Myocyte (in vitro differentiated cells): ENCODE measurements around the gene IGDCC3. TPM values are rescaled to one million over a fixed set of nuclear protein-coding genes. Genes with fewer than 3 reads are reported as not detected.
"Not testable (repeated sequence)": the region's sequence is repeated elsewhere in the genome, so short reads cannot be mapped to it uniquely, and the experiment has no call there.

Experiments
- DNase-seq: peaks from one replicate; pipeline ENCODE4 v3.0.0-alpha.2; 2012; ENCODE audit warnings: low read depth
- total RNA-seq: library from RNA; depleted of rRNA; stranded (reverse); fragments of >200 nt; gene quantifications from 2 replicates; pipeline ENCODE4 v1.2.3, GENCODE V29; 2014

IGDCC3 gene
- total RNA-seq, 1 donor from 2014 or later = 0.08 TPM

DNA sequence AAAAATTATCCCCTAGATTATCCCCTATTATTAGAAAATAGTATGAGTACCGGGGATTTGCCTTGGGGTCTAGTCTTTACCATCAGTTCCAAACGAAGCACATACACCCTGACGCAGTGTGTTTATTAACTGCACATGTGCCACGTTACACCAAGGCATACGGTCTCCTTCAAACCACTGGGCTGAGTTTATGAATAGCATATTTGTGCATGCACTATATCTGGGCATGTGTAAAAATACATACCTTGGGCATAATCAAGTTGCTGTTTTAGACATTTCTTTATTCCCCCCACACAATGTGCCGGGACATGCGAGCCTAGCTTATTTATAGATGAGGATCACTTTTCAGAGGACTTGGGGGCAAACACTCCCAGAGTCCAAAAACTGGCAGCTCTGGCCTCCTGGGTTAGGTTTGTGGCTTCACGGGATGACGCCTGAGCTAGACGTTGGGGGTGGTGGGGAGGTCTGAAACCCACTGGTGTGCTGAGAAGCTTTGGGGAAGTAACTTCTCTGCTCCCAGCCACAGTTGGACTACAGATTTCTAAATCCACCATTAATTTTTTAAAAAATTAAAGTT, 28.7 kb upstream of the IGDCC3 start:
- peak; percentile 77 for DNase-seq

- DNase-seq = peak; percentile 73
These were observed 28.1 kb upstream of the IGDCC3 start for GRCh38 chr15:65405791-65406423.

GRCh38 chr15:65404186-65404872, 26.5 kb upstream of the IGDCC3 start:
- peak; percentile 48 for DNase-seq

DNA sequence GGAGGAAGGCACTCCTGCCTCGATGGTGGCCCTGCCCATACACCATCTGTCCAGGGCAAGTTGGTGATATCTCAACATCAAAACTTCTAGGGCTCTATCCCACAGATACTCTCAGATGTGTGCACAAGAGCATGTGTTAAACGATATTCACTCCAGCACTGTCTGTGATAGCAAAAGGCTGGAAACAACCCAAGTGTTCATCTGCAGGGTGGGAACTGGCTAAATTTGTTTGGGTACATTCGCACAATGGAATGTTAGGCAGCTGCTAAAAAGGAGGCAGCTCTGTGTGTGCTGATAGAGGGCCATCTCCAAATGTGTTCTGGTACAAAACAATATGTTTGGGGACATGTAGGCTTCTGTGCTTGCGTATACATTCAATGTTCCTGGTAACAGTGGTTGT, 25.2 kb upstream of the IGDCC3 start:
- peak; percentile 85 for DNase-seq

DNA sequence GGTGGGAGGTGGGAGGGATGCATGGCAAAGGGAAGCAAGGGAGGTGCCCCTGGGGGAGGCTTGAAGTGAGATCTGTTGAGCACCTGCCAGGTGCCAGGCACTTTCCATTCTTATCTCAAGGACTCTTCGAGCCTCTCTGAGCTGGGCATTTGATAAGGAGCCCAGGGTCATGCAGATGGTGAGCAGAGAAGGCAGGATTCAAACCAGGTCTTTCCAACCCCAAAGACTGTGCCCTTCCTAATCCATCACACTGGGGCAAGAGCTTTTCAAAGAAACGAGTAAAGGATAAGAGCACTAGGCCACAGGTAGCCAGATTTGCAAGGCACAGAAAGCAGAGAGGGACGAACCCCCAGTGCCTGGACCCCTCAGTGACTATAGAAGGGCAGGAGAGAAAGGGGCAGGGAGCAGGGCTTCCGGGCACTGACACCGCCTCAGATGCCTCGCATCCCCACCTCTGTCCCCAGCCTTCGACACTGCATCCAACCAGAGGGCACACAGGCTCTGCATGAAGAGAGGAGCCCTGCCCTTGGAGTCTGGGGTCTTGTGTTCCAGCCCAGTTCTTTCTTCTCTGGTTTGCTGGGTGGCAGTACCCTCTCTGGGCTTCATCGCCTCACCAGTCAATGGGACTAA, 23.9 kb upstream of the IGDCC3 start:
- DNase-seq = no peak

- DNase-seq = peak; percentile 83
These were observed 23.2 kb upstream of the IGDCC3 start for GRCh38 chr15:65400760-65401610.

GRCh38 chr15:65399997-65400396, 22.2 kb upstream of the IGDCC3 start:
- DNase-seq = no peak

DNA sequence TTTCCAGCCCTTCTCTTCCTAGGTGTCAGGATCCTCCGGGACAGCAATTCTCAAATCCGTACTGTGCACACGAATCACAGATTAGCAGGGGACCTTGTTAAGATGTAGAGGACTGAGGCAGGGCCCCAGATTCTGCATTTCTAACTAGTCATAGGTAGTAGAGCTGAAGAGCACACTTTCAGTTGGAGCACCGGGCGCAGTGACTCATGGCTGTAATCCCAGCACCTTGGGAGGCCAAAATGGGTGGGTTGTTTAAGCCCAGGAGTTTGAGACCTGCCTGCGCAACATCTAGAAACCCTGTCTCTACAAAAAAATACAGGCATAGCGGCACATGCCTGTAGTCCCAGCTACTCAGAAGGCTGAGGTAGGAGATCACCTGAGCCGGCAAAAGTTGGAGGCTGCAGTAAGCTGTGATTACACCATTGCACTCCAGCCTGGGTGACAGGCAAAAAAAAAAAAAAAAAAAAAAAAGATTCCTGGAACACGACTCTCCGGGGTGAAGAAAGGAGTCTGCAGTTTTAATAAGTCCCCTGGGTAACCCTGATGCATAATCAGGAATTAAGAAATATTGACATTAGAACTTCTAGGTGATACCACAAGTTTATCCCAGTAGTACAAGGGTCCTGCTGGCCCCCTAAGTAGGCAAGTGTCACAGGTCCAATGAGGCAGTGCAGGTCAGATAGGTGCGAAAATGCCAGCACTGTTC, 21.4 kb upstream of the IGDCC3 start:
- DNase-seq = no peak

- DNase-seq = not testable (repeated sequence)
These were observed 20.7 kb upstream of the IGDCC3 start for GRCh38 chr15:65398486-65398885.

GRCh38 chr15:65396965-65397317, 19.1 kb upstream of the IGDCC3 start:
- no peak for DNase-seq

DNA sequence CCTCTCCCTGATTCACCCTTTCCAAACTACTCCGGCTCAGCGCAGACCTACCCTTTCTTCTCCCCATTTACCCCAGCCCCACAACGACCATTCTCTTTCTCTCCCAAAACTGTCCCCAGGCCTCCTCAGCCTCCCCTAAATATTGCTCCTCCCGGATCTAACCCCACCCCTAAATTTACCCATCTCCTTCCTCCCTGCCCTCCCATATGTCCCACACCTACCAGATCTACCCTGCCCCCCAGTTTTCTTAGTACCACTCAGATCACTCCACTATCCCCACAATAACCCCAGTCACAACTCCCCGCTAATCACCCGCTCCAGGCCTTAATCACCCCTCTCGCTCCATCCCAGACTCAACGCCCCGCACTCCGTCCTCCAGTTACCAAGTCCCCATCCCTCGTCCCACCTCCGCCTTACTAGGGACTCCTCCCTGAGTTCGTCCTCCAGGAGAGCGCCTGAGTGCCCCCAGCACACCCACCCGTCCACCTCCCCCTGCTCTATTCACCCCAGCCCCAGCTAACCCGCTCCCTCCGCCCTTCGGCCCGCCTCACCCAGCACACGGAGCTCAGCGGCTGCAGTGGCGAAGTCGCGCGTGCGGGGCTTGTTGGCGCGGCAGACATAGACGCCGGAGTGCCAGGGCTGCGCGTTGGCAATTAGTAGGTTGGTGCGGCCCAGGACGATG, 18.6 kb upstream of the IGDCC3 start:
- no peak for DNase-seq

GRCh38 chr15:65395567-65396202, 17.9 kb upstream of the IGDCC3 start:
- DNase-seq = no peak

GRCh38 chr15:65394936-65395335, 17.1 kb upstream of the IGDCC3 start:
- DNase-seq = no peak

- DNase-seq = no peak
These were observed 16.5 kb upstream of the IGDCC3 start for GRCh38 chr15:65394280-65394789.

- DNase-seq = no peak
These were observed 15.8 kb upstream of the IGDCC3 start for GRCh38 chr15:65393557-65393956.

DNA sequence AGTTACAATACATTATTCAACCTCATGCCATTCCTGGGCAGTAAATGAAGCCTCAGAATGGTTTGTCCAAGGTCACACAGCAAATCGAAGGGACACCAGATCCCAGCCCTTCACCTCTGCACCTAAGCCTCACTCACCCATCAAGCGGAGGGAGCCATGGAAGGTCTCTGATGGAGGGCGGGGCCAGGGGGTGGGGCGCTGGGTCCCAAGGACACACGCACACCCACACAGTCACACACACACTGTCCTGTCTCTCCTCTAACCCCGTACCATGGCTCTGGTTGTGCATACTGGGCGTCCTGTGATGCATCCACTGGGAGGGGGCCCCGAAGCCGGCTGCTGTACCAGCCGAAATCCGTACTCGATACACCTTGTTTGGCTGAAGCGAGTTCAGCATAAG, 15.3 kb upstream of the IGDCC3 start:
- no peak for DNase-seq

DNA sequence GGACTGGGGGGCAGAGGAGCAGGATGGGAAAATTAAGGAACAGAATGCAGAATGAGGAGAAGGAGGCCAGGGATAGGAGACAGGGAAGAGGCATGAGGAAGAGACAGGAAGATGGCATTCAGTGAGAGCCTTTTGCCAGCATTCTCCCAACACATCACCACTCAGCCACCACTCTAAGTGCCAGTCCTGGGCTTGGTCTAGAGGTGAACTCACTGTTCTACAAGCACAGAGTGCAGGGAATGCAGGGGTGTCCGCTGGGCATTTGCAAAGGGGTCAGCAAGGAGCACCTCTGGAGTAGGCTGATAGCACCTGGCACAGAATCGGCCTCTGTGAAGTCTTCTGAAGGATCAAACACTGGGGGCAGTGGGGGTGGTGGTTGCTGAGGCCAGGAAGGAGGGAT, 14.6 kb upstream of the IGDCC3 start:
- no peak for DNase-seq

DNA sequence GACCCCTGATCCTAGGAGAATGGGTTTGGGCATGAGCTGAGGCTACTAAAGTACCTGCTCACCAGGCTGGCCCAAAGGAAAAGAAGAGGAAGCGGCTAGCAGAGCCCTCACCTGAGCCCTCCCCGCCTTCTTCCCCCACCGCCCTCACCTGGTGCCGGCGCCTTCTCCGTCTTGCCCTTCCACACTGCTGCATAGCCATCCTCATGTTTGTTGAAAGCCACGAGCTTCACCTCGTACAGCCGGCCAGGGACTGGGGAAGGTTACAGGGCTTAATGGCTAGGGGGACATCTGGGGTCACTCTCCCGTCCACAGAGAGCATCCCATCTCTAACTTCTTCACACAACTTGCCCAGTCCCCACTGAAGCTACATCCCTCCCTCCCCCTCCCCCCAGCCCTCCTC, 13.9 kb upstream of the IGDCC3 start:
- no peak for DNase-seq

- DNase-seq = no peak
These were observed 12.6 kb upstream of the IGDCC3 start for GRCh38 chr15:65390447-65390846.

- DNase-seq = no peak
These were observed 11.4 kb upstream of the IGDCC3 start for GRCh38 chr15:65389226-65389625.
